ENCODE measurements around the gene DYNLT1. TPM values are rescaled to one million over a fixed set of nuclear protein-coding genes. Genes with fewer than 3 reads are reported as not detected.

Gene DYNLT1
- total and polyA plus RNA-seq, 9 of the 15 experiments (the other 6 are each of a cell fraction or from before 2014, with no cell fraction given), result 42.2 to 583 (median 127) TPM

- no peaks in the 10 kb centered on the region for H3K9me1 ChIP-seq (ENCODE audit: control insufficient read depth, insufficient read depth, low read length)
- no peaks in the 10 kb centered on the region for H3K9me3 ChIP-seq (replicated peaks; ENCODE audit: control insufficient read depth, insufficient read depth, low read depth, low read length)
- ChIA-PET POLR2A (no interaction called here), CTCF (ENCODE audit: low intra/inter-chr PET ratio) (no interaction called here)
- WGBS (ENCODE audit: insufficient coverage, low coverage, missing lambda C conversion rate), result 95% methylated on average over 3 of the region's 3 CpGs
- no peak for DNase-seq (ENCODE audit: extremely low read depth in 1 of 4, low spot score in 3 of 4)
- no peak overlapping the region for H3K4me2 ChIP-seq (ENCODE audit: insufficient read depth, low read length)
- H3K27ac ChIP-seq (ENCODE audit: extremely low read depth, low read depth, low read length), result no peak overlapping the region
- no peak for ATAC-seq
- no peak for TF ChIP-seq YY1 (IDR thresholded peaks at IDR 0.05; ENCODE audit: borderline replicate concordance in 1 of 3, control insufficient read depth in 1 of 3, extremely low read depth in 1 of 3, insufficient read depth in 3 of 3, insufficient read length in 1 of 3, insufficient replicate concordance in 2 of 3, low read depth in 1 of 3, low read length in 2 of 3)
- no peak for TF ChIP-seq TRIM25 (IDR thresholded peaks at IDR 0.05; ENCODE audit: borderline replicate concordance)
- TF ChIP-seq CBFA2T2 (conservative IDR thresholded peaks at IDR 0.05), result no peak
- no peak for TF ChIP-seq NFXL1 (CRISPR knock-in tag; IDR thresholded peaks at IDR 0.05)
- no peak for TF ChIP-seq PHB (CRISPR knock-in tag; IDR thresholded peaks at IDR 0.05)
- no peaks in the 10 kb centered on the region for H3K27me3 ChIP-seq (ENCODE audit: control insufficient read depth in 2 of 2, insufficient read depth in 2 of 2, low read length in 2 of 2)
- H4K20me1 ChIP-seq (replicated peaks; ENCODE audit: control insufficient read depth, insufficient read depth, low read length), result no peaks in the 10 kb centered on the region
- BruUV-seq (replicated peaks), result no TSS peak
- intact Hi-C loops (cut with micrococcal nuclease) (no loop called here), in situ Hi-C loops (cut with MboI) (no loop called here)
- no peak overlapping the region for H3K9ac ChIP-seq (ENCODE audit: insufficient read depth in 1 of 2, low read depth in 2 of 2, low read length in 2 of 2)
- no peak overlapping the region for H3K4me3 ChIP-seq
- no peaks in the 10 kb centered on the region for H3K79me2 ChIP-seq (ENCODE audit: control insufficient read depth, insufficient read depth, low read length)
- no peaks in the 10 kb centered on the region for H3K4me1 ChIP-seq (replicated peaks in 1 of 2; ENCODE audit: control insufficient read depth in 2 of 2, insufficient read depth in 2 of 2, low read length in 2 of 2)
- no peak overlapping the region for H2AFZ ChIP-seq (ENCODE audit: low read depth, low read length)
- peaks cover 93% of the 10 kb centered on the region for H3K36me3 ChIP-seq (ENCODE audit: control insufficient read depth, insufficient read depth, low read length)
- FAIRE-seq, result no peak
Observed at GRCh38 chr6:158593670-158594069, 50.9 kb downstream of the DYNLT1 start.
